ENCODE data around the gene MAP3K7. TPM values are rescaled to one million over a fixed set of nuclear protein-coding genes. Genes with fewer than 3 reads are reported as not detected.

Gene MAP3K7
- 10 to 100 TPM; 16.0 to 16.6 TPM for total RNA-seq
- 62.8 to 91.1 reads per million in 2 donors for total RNA-seq

- Mint-ChIP-seq H3K36me3 (ENCODE audit: low read depth) (no peaks in the 10 kb centered on the region), H3K4me1 (peaks cover 26% of the 10 kb centered on the region), H3K27ac (peak within 1 kb of the TSS; percentile 98), H3K27me3 (peaks cover 18% of the 10 kb centered on the region), H3K4me3 (peak within 1 kb of the TSS; percentile 95)
- H3K9me3 ChIP-seq (ENCODE audit: control insufficient read depth, low read length, poor library complexity, severe bottlenecking): no peaks in the 10 kb centered on the region
- peak; percentile 88 for ATAC-seq
- DNase-seq: peak; percentile 73 to 89 (median 83)
These were observed at the start of gene MAP3K7 for GRCh38 chr6:90586836-90587638. MAP3K7 (minus strand) TSS chr6:90587072; CDS start chr6:90586883, 189 bp downstream.

DNA sequence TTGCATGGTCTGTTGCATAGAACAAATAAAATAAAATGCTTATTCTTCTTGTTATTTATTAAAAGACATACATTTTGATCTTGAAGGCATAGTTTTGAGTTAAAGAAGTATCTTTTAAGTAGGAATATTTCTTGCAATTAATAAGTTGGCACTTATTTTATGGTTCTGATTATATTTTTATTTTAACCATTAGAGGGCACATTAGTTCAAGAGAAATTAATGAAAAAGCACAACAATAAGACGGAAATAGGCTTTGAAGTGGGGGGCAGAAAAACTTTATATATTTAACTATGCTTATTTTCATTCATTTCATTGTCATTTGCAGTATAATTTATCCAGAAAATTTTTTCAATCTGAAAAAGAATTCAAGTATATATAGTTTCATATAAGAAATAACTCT, 44.2 kb upstream of the MAP3K7 start:
- no peaks in the 10 kb centered on the region for H3K36me3 Mint-ChIP-seq (ENCODE audit: low read depth)
- H3K4me3 Mint-ChIP-seq: no peak overlapping the region
- peaks cover 17% of the 10 kb centered on the region for H3K27me3 Mint-ChIP-seq
- DNase-seq: no peak
- no peak overlapping the region for H3K27ac Mint-ChIP-seq
- no peak for ATAC-seq
- H3K9me3 ChIP-seq (ENCODE audit: control insufficient read depth, low read length, poor library complexity, severe bottlenecking): no peaks in the 10 kb centered on the region
- no peaks in the 10 kb centered on the region for H3K4me1 Mint-ChIP-seq

- peaks cover 10% of the 10 kb centered on the region for H3K36me3 Mint-ChIP-seq (ENCODE audit: low read depth)
- H3K4me3 Mint-ChIP-seq: no peak overlapping the region
- no peak for ATAC-seq
- H3K9me3 ChIP-seq (ENCODE audit: control insufficient read depth, low read length, poor library complexity, severe bottlenecking): no peaks in the 10 kb centered on the region
- H3K4me1 Mint-ChIP-seq: no peaks in the 10 kb centered on the region
- H3K27ac Mint-ChIP-seq: no peak overlapping the region
- DNase-seq: no peak
- H3K27me3 Mint-ChIP-seq: peaks cover 54% of the 10 kb centered on the region
These were observed 34.7 kb upstream of the MAP3K7 start for GRCh38 chr6:90621581-90621980.

DNA sequence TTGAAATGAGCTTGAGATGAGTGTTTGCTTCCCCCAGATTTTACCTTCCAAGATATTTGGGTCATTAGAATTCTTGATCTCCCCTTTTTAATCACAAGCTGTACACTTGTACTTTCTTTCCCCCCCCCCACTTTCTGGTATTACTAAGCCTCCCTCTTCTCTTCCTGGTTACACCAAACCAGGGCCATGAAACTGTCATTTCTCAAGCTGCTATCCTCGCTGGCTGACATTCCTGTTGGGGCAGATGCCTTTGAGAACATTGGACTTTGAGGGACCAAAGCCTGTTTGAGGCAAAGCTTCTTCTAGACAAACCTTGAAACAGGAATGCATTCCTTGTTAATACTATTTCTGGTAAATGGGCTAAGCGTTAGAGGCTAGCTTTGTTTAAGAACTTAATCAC, 32.3 kb upstream of the MAP3K7 start:
- Mint-ChIP-seq H3K4me3 (no peak overlapping the region), H3K27me3 (peaks cover 69% of the 10 kb centered on the region), H3K36me3 (ENCODE audit: low read depth) (peaks cover 11% of the 10 kb centered on the region), H3K4me1 (no peaks in the 10 kb centered on the region), H3K27ac (no peak overlapping the region)
- H3K9me3 ChIP-seq (ENCODE audit: control insufficient read depth, low read length, poor library complexity, severe bottlenecking): no peaks in the 10 kb centered on the region
- ATAC-seq (no peak), DNase-seq (no peak)

DNA sequence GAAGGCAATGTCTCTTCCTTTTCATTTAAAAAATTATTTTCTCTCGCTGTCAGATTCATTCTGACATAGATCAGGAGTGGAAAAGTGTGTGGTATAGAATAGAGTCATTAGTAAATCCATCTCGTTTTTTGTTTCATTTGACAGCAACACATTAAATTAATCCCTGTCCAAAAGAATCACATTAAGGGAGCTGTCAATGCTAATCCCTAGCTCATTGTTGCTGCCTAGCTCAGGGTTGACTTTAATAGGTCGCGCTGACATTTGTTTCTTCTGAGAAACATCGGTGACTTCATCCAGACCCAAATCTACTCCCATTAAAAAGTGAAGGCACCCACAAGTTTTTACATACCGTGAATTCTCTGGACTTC, 25.4 kb upstream of the MAP3K7 start:
- Mint-ChIP-seq H3K4me1 (peaks cover 11% of the 10 kb centered on the region), H3K36me3 (ENCODE audit: low read depth) (peaks cover 8% of the 10 kb centered on the region), H3K27ac (no peak overlapping the region), H3K4me3 (peak overlapping the region; percentile 44), H3K27me3 (peaks cover 78% of the 10 kb centered on the region)
- no peaks in the 10 kb centered on the region for H3K9me3 ChIP-seq (ENCODE audit: control insufficient read depth, low read length, poor library complexity, severe bottlenecking)
- DNase-seq (no peak), ATAC-seq (no peak)

- Mint-ChIP-seq H3K36me3 (ENCODE audit: low read depth) (peaks cover 8% of the 10 kb centered on the region), H3K27me3 (peaks cover 73% of the 10 kb centered on the region), H3K4me1 (peaks cover 11% of the 10 kb centered on the region), H3K27ac (no peak overlapping the region), H3K4me3 (peak overlapping the region; percentile 95)
- H3K9me3 ChIP-seq (ENCODE audit: control insufficient read depth, low read length, poor library complexity, severe bottlenecking): no peaks in the 10 kb centered on the region
- DNase-seq (no peak), ATAC-seq (no peak)
These were observed 24.9 kb upstream of the MAP3K7 start for GRCh38 chr6:90611543-90612312.

DNA sequence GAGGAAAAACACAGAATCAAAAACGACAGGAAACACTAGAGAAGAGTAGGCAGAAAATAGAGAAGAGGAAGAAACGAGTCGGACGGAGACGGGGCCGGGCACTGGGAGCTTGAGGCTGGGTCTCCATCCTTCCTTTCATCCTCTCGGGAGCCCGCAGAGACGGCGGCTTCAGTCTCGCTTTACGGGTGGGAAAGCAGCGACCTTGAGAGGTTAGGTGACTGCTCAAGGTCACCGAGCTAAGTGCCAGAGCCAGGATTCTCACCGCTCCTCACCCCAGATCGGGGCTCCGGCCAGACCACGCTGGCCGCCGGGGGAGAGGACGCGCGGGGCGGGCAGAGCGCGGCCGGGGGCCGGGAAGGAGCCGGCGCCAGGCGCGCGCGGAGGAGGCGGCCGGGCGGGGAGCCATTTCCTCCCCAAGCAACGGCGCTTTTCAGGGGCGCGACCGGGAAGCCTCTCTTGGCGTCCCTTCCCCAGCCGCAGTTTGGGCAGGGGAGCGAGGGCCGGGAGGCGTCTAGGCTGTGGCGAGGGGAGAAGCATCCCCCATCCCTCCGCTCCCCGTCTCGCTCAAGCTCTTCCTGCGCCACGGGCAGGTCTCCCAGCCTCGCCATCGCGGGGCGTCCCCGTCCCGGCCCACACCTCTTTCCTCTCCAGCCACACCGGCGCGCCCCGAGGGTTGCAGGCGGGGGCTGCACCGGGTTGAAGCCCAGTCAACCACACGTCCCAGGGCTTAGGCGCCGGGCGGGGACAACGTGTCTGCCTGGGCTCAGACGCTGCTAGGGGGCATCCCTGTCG, 24.1 kb upstream of the MAP3K7 start:
- no peak overlapping the region for H3K27ac Mint-ChIP-seq
- ATAC-seq: peak; percentile 55

GRCh38 chr6:90610301-90610750, 23.5 kb upstream of the MAP3K7 start:
- no peak overlapping the region for H3K27ac Mint-ChIP-seq
- H3K27me3 Mint-ChIP-seq: peaks cover 60% of the 10 kb centered on the region
- peak overlapping the region; percentile 95 for H3K4me3 Mint-ChIP-seq
- H3K36me3 Mint-ChIP-seq (ENCODE audit: low read depth): peaks cover 10% of the 10 kb centered on the region
- DNase-seq (no peak), ATAC-seq (no peak)
- no peaks in the 10 kb centered on the region for H3K9me3 ChIP-seq (ENCODE audit: control insufficient read depth, low read length, poor library complexity, severe bottlenecking)
- H3K4me1 Mint-ChIP-seq: peaks cover 11% of the 10 kb centered on the region

More for the DNA sequence above, 24.1 kb upstream of the MAP3K7 start:
- Mint-ChIP-seq H3K4me1 (peaks cover 11% of the 10 kb centered on the region), H3K27me3 (peaks cover 65% of the 10 kb centered on the region), H3K4me3 (peak overlapping the region; percentile 95), H3K36me3 (ENCODE audit: low read depth) (peaks cover 10% of the 10 kb centered on the region)
- no peaks in the 10 kb centered on the region for H3K9me3 ChIP-seq (ENCODE audit: control insufficient read depth, low read length, poor library complexity, severe bottlenecking)
- DNase-seq: peak in 2 of 3 donors; percentile 7 to 15

- no peak for ATAC-seq
- DNase-seq: no peak
- Mint-ChIP-seq H3K36me3 (ENCODE audit: low read depth) (peaks cover 8% of the 10 kb centered on the region), H3K27me3 (peaks cover 53% of the 10 kb centered on the region), H3K4me1 (peaks cover 6% of the 10 kb centered on the region), H3K27ac (no peak overlapping the region), H3K4me3 (no peak overlapping the region)
- H3K9me3 ChIP-seq (ENCODE audit: control insufficient read depth, low read length, poor library complexity, severe bottlenecking): no peaks in the 10 kb centered on the region
These were observed 19.0 kb upstream of the MAP3K7 start for GRCh38 chr6:90605749-90606340.

GRCh38 chr6:90604546-90604945, 17.7 kb upstream of the MAP3K7 start:
- peaks cover 40% of the 10 kb centered on the region for H3K27me3 Mint-ChIP-seq

DNA sequence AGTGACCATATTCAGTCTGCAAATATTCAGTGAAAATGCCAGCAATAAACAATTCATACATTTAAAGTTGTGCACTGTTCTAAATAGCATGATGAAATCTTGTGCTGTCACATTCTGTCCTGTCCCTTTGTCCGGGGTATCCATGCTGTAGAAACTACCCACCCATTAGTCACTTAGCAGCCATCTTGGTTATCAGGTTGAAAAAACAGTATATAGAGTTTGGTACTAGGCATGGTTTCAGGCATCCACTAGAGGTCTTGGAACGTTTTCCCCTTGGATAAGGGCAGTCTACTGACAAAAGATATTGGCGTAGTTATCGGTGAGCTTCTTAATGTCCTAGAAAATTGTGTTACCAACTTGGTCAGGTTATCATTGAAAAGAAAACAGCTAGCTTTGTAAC, 12.3 kb upstream of the MAP3K7 start:
- peaks cover 58% of the 10 kb centered on the region for H3K27me3 Mint-ChIP-seq
- H3K4me3 Mint-ChIP-seq: no peak overlapping the region
- H3K4me1 Mint-ChIP-seq: no peaks in the 10 kb centered on the region
- ATAC-seq (no peak), DNase-seq (no peak)
- no peaks in the 10 kb centered on the region for H3K36me3 Mint-ChIP-seq (ENCODE audit: low read depth)
- H3K27ac Mint-ChIP-seq: no peak overlapping the region
- H3K9me3 ChIP-seq (ENCODE audit: control insufficient read depth, low read length, poor library complexity, severe bottlenecking): no peaks in the 10 kb centered on the region

More at GRCh38 chr6:90604546-90604945, 17.7 kb upstream of the MAP3K7 start:
- H3K4me1 Mint-ChIP-seq: no peaks in the 10 kb centered on the region
- no peak overlapping the region for H3K27ac Mint-ChIP-seq
- ATAC-seq: no peak
- DNase-seq: no peak
- H3K4me3 Mint-ChIP-seq: no peak overlapping the region
- no peaks in the 10 kb centered on the region for H3K9me3 ChIP-seq (ENCODE audit: control insufficient read depth, low read length, poor library complexity, severe bottlenecking)
- H3K36me3 Mint-ChIP-seq (ENCODE audit: low read depth): peaks cover 4% of the 10 kb centered on the region

GRCh38 chr6:90598192-90598951, 11.5 kb upstream of the MAP3K7 start:
- no peaks in the 10 kb centered on the region for H3K4me1 Mint-ChIP-seq
- H3K27ac Mint-ChIP-seq: no peak overlapping the region
- ATAC-seq (no peak), DNase-seq (no peak)
- no peaks in the 10 kb centered on the region for H3K36me3 Mint-ChIP-seq (ENCODE audit: low read depth)
- no peak overlapping the region for H3K4me3 Mint-ChIP-seq
- peaks cover 58% of the 10 kb centered on the region for H3K27me3 Mint-ChIP-seq
- H3K9me3 ChIP-seq (ENCODE audit: control insufficient read depth, low read length, poor library complexity, severe bottlenecking): no peaks in the 10 kb centered on the region
